BJ (cell line): ENCODE measurements around the gene UBE2F. TPM values are rescaled to one million over a fixed set of nuclear protein-coding genes. Genes with fewer than 3 reads are reported as not detected.

Experiments used
- CTCF ChIA-PET: fragments of 350-600 bp; formaldehyde crosslinking; extraction: SDS; loops from one replicate; lab custom pipeline; 2021; ENCODE audit warnings: antibody characterized with exemption, inconsistent platforms; lab: Yijun Ruan, JAX
- POLR2A ChIA-PET: fragments of 300-600 bp; sonication (Branson Sonifier 250); formaldehyde crosslinking; extraction: SDS; loops from one replicate; lab custom pipeline; 2021; ENCODE audit warnings: antibody characterized with exemption; lab: Charles Lee
- DNase-seq: peaks from one replicate; pipeline ENCODE4 v3.0.0-alpha.2; 2011; ENCODE audit warnings: low read depth
- H3K27me3 ChIP-seq: 2 replicates; pipeline ENCODE4 v1.6.0; 2011; ENCODE audit warnings: low read length; ENCODE audit not compliant: control insufficient read depth, insufficient read depth
- H3K36me3 ChIP-seq: 2 replicates; pipeline ENCODE4 v1.5.1; 2011; ENCODE audit warnings: low read length; ENCODE audit not compliant: control insufficient read depth, insufficient read depth
- H3K4me3 ChIP-seq: 2 replicates; pipeline ENCODE4 v1.5.1; 2011; ENCODE audit warnings: low read depth, mild to moderate bottlenecking, control low read depth, low read length
- CTCF ChIP-seq: IDR thresholded peaks from 2 replicates; pipeline ENCODE4 v1.5.1; 2011; ENCODE audit warnings: low read depth, mild to moderate bottlenecking, control low read depth, inconsistent platforms, low read length, moderate library complexity; ENCODE audit not compliant: insufficient read depth
- polyA plus RNA-seq: library from polyadenylated mRNA; depleted of rRNA; stranded (reverse); fragments of >200 nt; gene quantifications from 2 replicates; pipeline ENCODE4 v1.2.3, GENCODE V29; 2011

UBE2F gene
- polyA plus RNA-seq, 1 experiment: 47.9 TPM

GRCh38 chr2:237951878-237952277, 14.9 kb upstream of the UBE2F start:
- CTCF ChIA-PET: no interaction called here
- Histone ChIP-seq H3K4me3 (no peak overlapping the region), H3K36me3 (no peaks in the 10 kb centered on the region), H3K27me3 (peaks cover 22% of the 10 kb centered on the region)
- DNase-seq: no peak
- POLR2A ChIA-PET: no interaction called here
- no peak for TF ChIP-seq CTCF

GRCh38 chr2:237952851-237953250, 14.0 kb upstream of the UBE2F start:
- Histone ChIP-seq H3K4me3 (no peak overlapping the region), H3K36me3 (no peaks in the 10 kb centered on the region), H3K27me3 (peaks cover 21% of the 10 kb centered on the region)
- no peak for DNase-seq
- ChIA-PET CTCF (no interaction called here), POLR2A (no interaction called here)
- TF ChIP-seq CTCF: no peak

- POLR2A ChIA-PET: no interaction called here
- Histone ChIP-seq H3K4me3 (no peak overlapping the region), H3K36me3 (no peaks in the 10 kb centered on the region), H3K27me3 (peaks cover 24% of the 10 kb centered on the region)
- no peak for DNase-seq
- CTCF ChIA-PET: no interaction called here
- TF ChIP-seq CTCF: no peak
Measured at GRCh38 chr2:237955640-237956401, 11.0 kb upstream of the UBE2F start.

DNA sequence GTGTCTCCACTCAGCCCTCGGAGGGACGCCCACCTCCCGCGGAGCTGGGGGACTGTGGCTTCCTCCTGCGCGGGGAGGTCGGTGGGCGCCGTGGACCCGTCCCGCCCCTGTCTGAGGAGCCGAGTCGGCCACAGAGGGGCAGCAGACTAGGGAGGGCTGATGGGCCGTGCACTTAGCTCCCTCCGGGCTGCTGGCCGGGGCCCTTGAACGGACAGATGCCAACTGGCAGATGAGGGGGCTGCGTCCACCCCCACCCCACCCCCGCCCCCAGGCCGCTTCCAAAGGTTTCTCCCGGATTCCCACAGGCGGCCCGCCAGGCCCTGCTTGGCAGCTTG, 10.4 kb upstream of the UBE2F start:
- ChIA-PET CTCF (interaction anchor here (1.0 kb wide), 1 partner anchor 14 kb away, joined by 3 read pairs; no protein-coding TSS in a partner anchor), POLR2A (no interaction called here)
- TF ChIP-seq CTCF: no peak
- Histone ChIP-seq H3K4me3 (no peak overlapping the region), H3K27me3 (peaks cover 21% of the 10 kb centered on the region), H3K36me3 (no peaks in the 10 kb centered on the region)
- DNase-seq: no peak

DNA sequence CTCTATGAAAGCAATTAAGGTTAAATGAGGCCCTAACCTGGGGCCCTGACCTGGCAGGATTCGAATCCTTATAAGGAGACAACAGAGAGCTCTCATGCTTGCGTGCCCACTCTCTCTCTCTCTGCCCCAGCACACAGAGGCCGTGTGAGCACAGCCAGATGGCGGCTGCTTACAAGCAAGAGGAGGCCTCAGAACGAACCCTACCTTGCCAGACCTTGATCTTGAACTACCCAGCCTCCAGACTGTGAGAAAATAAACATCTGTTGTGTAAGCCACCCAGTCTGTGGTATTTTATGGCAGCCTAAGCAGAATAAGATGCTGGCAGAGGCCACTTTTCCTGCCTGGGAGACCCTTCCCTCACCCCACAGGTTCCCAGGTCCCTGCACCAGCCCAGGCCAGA, 5.2 kb upstream of the UBE2F start:
- CTCF ChIA-PET: interaction anchor here (1.2 kb wide), 1 partner anchor 7 kb away, joined by 3 read pairs; no protein-coding TSS in a partner anchor
- POLR2A ChIA-PET: no interaction called here

More for the DNA sequence above, 5.2 kb upstream of the UBE2F start:
- no peak overlapping the region for H3K4me3 ChIP-seq
- TF ChIP-seq CTCF: no peak
- no peaks in the 10 kb centered on the region for H3K36me3 ChIP-seq
- H3K27me3 ChIP-seq: peaks cover 5% of the 10 kb centered on the region; the same call in 1 of the 2 replicates
- DNase-seq: no peak
